ENCODE measurements around the gene TUBA8.

The TUBA8 gene

GRCh38 chr22:18087350-18087855, 23.2 kb upstream of the TUBA8 start:
- TF ChIP-seq EGR1 (IDR thresholded peaks at IDR 0.05) = no peak
- TF ChIP-seq RAD21 (IDR thresholded peaks at IDR 0.05; ENCODE audit: low read depth) = no peak
- TF ChIP-seq ZBTB7A (IDR thresholded peaks at IDR 0.05; ENCODE audit: low read depth) = no peak

GRCh38 chr22:18088825-18089568, 21.6 kb upstream of the TUBA8 start:
- TF ChIP-seq TCF12 (IDR thresholded peaks at IDR 0.05; ENCODE audit: low read depth) = no peak
- no peak for TF ChIP-seq EP300 (IDR thresholded peaks at IDR 0.05; ENCODE audit: borderline replicate concordance)
- no peak for TF ChIP-seq NFIC (IDR thresholded peaks at IDR 0.05)
- no peak for TF ChIP-seq ZBTB7A (IDR thresholded peaks at IDR 0.05; ENCODE audit: low read depth)
- TF ChIP-seq FOXM1 (IDR thresholded peaks at IDR 0.05; ENCODE audit: borderline replicate concordance, low read depth) = no peak
- TF ChIP-seq REST (IDR thresholded peaks at IDR 0.05; ENCODE audit: low read depth) = no peak
- no peak for TF ChIP-seq USF1 (IDR thresholded peaks at IDR 0.05)

GRCh38 chr22:18090286-18090685, 20.3 kb upstream of the TUBA8 start:
- TF ChIP-seq CREB1 (IDR thresholded peaks at IDR 0.05; ENCODE audit: low read depth) = no peak
- no peak for TF ChIP-seq TAF1 (IDR thresholded peaks at IDR 0.05; ENCODE audit: low read depth)
- no peak for TF ChIP-seq RAD21 (IDR thresholded peaks at IDR 0.05; ENCODE audit: low read depth)
- TF ChIP-seq NFIC (IDR thresholded peaks at IDR 0.05) = no peak
- TF ChIP-seq MAX (IDR thresholded peaks at IDR 0.05) = no peak
- no peak for TF ChIP-seq EP300 (IDR thresholded peaks at IDR 0.05; ENCODE audit: borderline replicate concordance)
- TF ChIP-seq EGR1 (IDR thresholded peaks at IDR 0.05) = no peak
- TF ChIP-seq FOXM1 (IDR thresholded peaks at IDR 0.05; ENCODE audit: borderline replicate concordance, low read depth) = no peak
- no peak for TF ChIP-seq TCF12 (IDR thresholded peaks at IDR 0.05; ENCODE audit: low read depth)

- TF ChIP-seq TAF1 (IDR thresholded peaks at IDR 0.05; ENCODE audit: low read depth) = no peak
- no peak for TF ChIP-seq ZBTB7A (IDR thresholded peaks at IDR 0.05; ENCODE audit: low read depth)
- no peak for TF ChIP-seq YY1 (IDR thresholded peaks at IDR 0.05; ENCODE audit: low read depth)
- TF ChIP-seq RAD21 (IDR thresholded peaks at IDR 0.05; ENCODE audit: low read depth) = no peak
- TF ChIP-seq USF1 (IDR thresholded peaks at IDR 0.05) = no peak
- no peak for TF ChIP-seq TEAD4 (IDR thresholded peaks at IDR 0.05)
- no peak for TF ChIP-seq CEBPB (IDR thresholded peaks at IDR 0.05)
- TF ChIP-seq TCF12 (IDR thresholded peaks at IDR 0.05; ENCODE audit: low read depth) = no peak
- no peak for TF ChIP-seq CREB1 (IDR thresholded peaks at IDR 0.05; ENCODE audit: low read depth)
- no peak for TF ChIP-seq EP300 (IDR thresholded peaks at IDR 0.05; ENCODE audit: borderline replicate concordance)
- no peak for TF ChIP-seq FOXM1 (IDR thresholded peaks at IDR 0.05; ENCODE audit: borderline replicate concordance, low read depth)
- no peak for TF ChIP-seq REST (IDR thresholded peaks at IDR 0.05; ENCODE audit: low read depth)
- TF ChIP-seq MAX (IDR thresholded peaks at IDR 0.05) = no peak
Observed at GRCh38 chr22:18091478-18091877, 19.1 kb upstream of the TUBA8 start.

GRCh38 chr22:18091916-18092526, 18.6 kb upstream of the TUBA8 start:
- TF ChIP-seq MAX (IDR thresholded peaks at IDR 0.05) (peak; percentile 49), REST (IDR thresholded peaks at IDR 0.05; ENCODE audit: low read depth) (no peak), RAD21 (IDR thresholded peaks at IDR 0.05; ENCODE audit: low read depth) (peak; percentile 23; the same call in 1 of the 2 replicates), TEAD4 (IDR thresholded peaks at IDR 0.05) (peak; percentile 79), NFIC (IDR thresholded peaks at IDR 0.05) (peak; percentile 63; the same call in 1 of the 2 replicates), EGR1 (IDR thresholded peaks at IDR 0.05) (peak; percentile 77)
